GM12865 (cell line): ENCODE results near the gene TPSB2.
"Not testable (repeated sequence)": the region's sequence is repeated elsewhere in the genome, so short reads cannot be mapped to it uniquely, and the experiment has no call there.

Experiments
- DNase-seq: peaks from one replicate; pipeline ENCODE4 v3.0.0; 2010; ENCODE audit warnings: low read depth
- H3K4me3 ChIP-seq: 2 replicates; pipeline ENCODE4 v1.5.1; 2011; ENCODE audit warnings: mild to moderate bottlenecking, low read depth, low read length, control low read depth
- TF ChIP-seq, protein P1 (sequence below): IDR thresholded peaks from 2 replicates; pipeline ENCODE4 v1.5.1; 2011; ENCODE audit warnings: low read length, control low read depth, low read depth, inconsistent platforms; ENCODE audit not compliant: insufficient read depth; ENCODE audit errors: missing control alignments

The TPSB2 gene

DNA sequence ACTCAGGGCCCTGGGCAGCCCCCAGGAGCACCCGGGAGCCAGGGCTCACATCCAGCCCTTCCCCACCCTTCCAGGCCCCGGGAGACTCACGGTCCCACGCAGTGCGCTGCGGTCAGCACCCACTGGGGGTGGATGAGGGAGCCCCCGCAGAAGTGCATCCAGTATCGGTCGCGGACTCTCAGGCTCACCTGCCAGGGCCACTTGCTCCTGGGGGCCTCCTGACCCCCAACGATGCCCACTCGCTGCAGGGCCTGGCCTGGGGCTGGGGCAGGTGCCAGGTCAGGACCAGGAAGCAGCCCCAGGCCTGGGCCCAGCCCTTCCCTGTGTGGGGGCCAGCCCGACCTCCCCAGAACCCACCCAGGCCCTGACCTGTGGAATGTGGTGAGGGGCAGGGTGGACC lies 508 bp downstream of the TPSB2 start:
- not testable (repeated sequence) for H3K4me3 ChIP-seq, DNase-seq

GRCh38 chr16:1228227-1228626 lies 1.8 kb downstream of the TPSB2 start:
- not testable (repeated sequence) for DNase-seq, H3K4me3 ChIP-seq

- not testable (repeated sequence) for H3K4me3 ChIP-seq, DNase-seq
Measured at GRCh38 chr16:1226692-1227091, 3.3 kb downstream of the TPSB2 start.

- DNase-seq, result not testable (repeated sequence)
Measured at GRCh38 chr16:1225728-1226311, 4.2 kb downstream of the TPSB2 start.

GRCh38 chr16:1225051-1225451 lies 4.9 kb downstream of the TPSB2 start, which contains the start of gene TPSG1:
TPSG1 (minus strand) TSS chr16:1225268; CDS start chr16:1225252, 16 bp downstream.
- no peak within 1 kb of the TSS for H3K4me3 ChIP-seq
- TF ChIP-seq, protein P1, sequence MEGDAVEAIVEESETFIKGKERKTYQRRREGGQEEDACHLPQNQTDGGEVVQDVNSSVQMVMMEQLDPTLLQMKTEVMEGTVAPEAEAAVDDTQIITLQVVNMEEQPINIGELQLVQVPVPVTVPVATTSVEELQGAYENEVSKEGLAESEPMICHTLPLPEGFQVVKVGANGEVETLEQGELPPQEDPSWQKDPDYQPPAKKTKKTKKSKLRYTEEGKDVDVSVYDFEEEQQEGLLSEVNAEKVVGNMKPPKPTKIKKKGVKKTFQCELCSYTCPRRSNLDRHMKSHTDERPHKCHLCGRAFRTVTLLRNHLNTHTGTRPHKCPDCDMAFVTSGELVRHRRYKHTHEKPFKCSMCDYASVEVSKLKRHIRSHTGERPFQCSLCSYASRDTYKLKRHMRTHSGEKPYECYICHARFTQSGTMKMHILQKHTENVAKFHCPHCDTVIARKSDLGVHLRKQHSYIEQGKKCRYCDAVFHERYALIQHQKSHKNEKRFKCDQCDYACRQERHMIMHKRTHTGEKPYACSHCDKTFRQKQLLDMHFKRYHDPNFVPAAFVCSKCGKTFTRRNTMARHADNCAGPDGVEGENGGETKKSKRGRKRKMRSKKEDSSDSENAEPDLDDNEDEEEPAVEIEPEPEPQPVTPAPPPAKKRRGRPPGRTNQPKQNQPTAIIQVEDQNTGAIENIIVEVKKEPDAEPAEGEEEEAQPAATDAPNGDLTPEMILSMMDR, result no peak
- no peak for DNase-seq

More at GRCh38 chr16:1225728-1226311, 4.2 kb downstream of the TPSB2 start:
- H3K4me3 ChIP-seq, result not testable (repeated sequence)

GRCh38 chr16:1224558-1224957 lies 5.4 kb downstream of the TPSB2 start:
- no peak overlapping the region for H3K4me3 ChIP-seq
- TF ChIP-seq, protein P1, result no peak
- DNase-seq, result no peak

DNA sequence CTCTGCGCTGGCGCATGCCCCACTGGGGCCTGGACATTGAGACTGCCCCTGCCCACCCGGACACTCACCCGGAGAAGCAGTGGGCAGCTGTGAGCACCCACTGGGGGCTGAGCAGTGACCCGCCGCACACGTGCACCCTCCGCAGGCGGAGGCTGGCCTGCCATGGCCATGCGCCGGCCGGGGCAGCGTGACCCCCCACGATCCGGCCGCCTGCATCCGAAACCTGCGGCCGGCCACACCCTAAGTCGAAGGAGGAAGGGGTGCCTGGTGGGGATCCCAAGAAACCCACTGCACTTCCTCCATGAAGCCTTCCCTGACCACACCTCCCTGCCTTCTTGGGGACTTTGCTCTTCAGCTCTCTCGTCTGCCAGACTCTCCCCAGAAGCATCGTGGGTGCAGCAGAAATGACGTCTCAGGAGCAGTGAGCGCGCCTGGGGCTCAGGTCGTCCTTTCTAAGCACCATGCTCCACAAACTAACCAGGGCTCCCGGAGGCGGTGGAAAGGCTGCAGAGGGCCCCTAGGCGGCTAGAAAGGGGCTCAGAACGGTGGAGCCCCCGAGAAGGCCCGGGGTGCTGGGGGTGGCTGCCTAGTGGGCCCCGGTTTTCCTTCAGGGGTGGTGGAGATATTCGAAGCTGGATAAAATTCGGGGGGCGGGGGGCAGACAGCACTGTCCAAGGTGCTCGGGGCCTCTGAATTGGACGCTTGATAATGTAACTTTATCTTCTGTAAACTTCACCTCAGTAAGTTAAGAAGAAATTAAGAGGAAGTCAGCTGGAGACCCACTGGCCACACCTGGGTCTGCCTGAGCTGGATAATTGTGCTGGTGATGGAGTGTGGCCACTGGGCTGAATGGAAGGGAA lies 6.4 kb downstream of the TPSB2 start:
- no peak for DNase-seq
- no peak overlapping the region for H3K4me3 ChIP-seq
- TF ChIP-seq, protein P1, result no peak

DNA sequence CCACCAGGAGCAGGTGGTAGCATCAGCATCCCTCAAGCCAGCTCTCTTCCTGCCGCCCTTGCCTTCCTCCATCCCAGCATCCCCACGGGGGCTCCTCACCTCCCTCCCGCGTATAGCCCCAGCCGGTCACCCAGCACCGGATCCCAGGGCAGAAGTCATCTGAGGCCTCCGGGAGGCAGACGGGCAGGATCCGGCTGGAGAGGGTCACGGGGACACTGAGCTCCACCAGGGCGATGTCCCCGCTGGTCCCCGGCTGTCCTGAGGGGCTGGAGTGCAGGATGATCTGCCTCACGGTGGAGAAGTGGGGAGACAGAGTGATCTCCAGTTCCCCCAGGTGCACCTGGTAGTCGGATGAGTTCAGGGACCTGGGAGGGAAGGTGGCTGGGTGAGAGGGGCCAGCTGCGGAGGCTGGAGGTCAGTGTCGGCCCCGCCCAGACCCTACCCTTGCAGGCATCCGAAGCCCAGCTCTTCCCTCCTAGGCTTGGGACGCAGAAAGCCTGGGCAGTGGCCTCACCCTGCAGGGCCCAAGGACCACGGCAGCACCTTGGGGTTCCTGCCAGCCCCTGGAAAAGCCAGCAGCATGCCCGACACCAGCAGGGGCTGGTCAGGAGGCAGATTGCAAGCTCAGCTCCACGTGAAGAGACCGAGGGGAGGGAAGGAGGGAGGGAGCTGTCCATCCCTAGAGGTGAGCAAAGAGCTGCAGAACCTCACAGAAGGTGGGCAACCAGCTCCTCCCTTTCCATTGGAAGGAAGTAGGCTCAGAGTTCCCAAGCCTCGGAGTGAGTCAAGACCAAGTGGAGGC lies 7.2 kb downstream of the TPSB2 start:
- TF ChIP-seq, protein P1, result no peak
- H3K4me3 ChIP-seq, result no peak overlapping the region
- DNase-seq, result no peak
